IPS DF 4.7 (cell line): Measurements from ENCODE around the gene NDUFA7.
"Not testable (repeated sequence)": the region's sequence is repeated elsewhere in the genome, so short reads cannot be mapped to it uniquely, and the experiment has no call there.

ENCODE experiments used
- DNase-seq: peaks from one replicate; pipeline ENCODE4 v3.0.0-alpha.2; 2013; ENCODE audit warnings: low spot score; ENCODE audit errors: extremely low read depth

NDUFA7 gene

DNA sequence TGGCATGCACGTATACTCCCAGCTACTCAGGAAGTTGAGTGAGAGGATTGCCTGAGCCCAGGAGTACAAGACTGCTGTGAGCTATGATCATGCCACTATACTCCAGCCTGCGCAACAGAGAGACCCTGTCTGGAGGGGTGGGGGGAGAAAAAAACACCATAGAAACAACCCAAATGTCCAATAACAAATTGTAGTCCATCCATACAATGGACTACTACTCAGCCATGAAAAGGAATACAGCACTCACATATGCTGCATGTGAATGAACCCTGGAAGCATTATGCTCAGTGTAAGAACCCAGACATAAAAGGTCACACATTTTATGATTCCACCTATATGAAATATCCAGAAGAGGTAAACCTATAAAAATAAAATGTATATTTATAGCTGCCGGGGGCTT lies 55.3 kb downstream of the NDUFA7 start:
- DNase-seq, result no peak

DNA sequence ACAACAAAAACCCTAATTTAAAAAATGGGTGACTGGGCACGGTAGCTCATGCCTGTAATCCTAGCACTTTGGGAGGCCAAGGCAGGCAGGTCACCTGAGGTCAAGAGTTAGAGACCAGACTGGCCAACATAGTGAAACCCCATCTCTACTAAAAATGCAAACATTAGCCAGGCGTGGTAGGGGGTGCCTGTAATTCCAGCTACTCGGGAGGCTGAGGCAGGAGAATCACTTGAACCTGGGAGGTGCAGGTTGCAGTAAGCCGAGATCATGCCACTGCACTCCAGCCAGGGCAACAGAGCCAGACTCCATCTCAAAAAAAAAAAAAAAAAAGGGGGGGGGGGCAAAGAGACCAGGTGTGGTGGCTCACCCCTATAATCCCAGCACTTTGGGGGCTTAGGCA lies 56.9 kb downstream of the NDUFA7 start:
- not testable (repeated sequence) for DNase-seq

DNA sequence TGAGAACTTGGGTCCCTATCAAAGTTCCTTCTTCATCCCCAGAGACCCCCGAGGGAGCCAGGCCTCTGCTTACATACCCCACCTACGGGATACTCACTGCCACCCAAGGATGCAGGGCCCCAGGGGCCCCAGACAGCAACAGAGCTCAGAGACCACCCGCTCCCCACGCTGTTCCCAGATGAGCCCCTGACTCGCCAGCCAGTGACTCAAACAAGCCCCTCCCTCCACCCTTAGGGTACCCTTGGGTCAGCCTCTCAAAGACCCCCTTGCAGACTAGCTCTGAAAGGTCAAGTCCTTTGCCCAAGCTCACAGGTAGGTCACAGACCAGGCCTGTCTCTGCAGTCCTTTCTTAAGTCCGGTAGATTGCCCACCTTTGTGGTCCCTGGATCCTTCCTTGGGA lies 58.7 kb downstream of the NDUFA7 start:
- DNase-seq, result no peak

DNA sequence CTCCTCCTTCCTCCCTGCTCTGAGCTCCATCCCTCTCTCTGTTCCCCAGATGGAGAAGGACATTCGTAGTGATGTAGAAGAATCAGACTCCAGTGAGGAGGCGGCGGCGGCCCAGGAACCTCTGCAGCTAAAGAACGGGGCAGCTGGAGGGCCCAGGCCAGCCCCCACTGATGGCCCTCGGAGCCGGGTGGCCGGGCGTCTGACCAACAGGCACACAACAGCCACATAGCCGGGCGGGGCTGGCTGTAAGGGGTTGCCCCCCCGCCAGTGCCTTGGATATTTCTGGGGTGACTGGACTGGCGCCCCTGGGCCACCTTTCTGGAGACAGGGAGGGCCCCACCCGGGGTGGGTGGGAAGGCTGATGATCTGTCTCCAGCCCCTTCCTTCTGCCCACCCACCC lies 59.3 kb downstream of the NDUFA7 start:
- DNase-seq, result no peak

DNA sequence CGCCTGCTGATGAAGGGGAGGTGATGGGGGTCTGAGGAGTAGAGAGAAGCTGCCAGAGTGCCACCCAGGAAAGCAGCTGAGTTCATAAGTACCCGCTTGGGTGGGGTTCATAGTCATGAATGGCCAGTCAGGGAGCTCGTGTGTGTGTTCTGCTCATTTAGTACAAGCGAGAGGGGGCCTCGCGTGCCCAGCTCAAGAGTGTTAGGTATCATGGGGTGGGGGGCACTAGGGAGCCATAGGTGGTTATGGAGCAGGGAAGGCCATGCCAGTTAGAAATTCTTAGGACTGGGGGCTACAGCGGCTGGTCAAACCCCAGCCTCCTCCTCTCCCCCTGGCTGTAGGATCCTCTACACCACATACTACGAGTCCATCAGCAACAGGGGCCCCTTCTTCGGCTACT lies 59.8 kb downstream of the NDUFA7 start:
- DNase-seq, result no peak
